GM12892 (cell line): ENCODE results near the gene DCLK1.
"Not testable (repeated sequence)": the region's sequence is repeated elsewhere in the genome, so short reads cannot be mapped to it uniquely, and the experiment has no call there.

ENCODE experiments used
- DNase-seq: peaks from one replicate; pipeline ENCODE4 v3.0.0; 2011; ENCODE audit not compliant: insufficient read length
- FAIRE-seq: peaks from 2 replicates; lab custom pipeline; 2011; peaks lifted over from hg19 to GRCh38; lab: Jason Lieb, UNC
- POLR2A ChIP-seq: IDR thresholded peaks from 2 replicates; pipeline ENCODE4 v1.6.1; 2011; ENCODE audit warnings: low read depth, low read length, control low read depth
- POLR2AphosphoS5 ChIP-seq: IDR thresholded peaks from 2 replicates; pipeline ENCODE4 v1.6.1; 2011; ENCODE audit warnings: low read depth, low read length, control low read depth
- TAF1 ChIP-seq: IDR thresholded peaks from 2 replicates; pipeline ENCODE4 v1.6.1; 2011; ENCODE audit warnings: low read depth, mild to moderate bottlenecking, control low read depth, low read length, borderline replicate concordance

DCLK1 gene

GRCh38 chr13:35979361-35979951 lies 151.7 kb downstream of the DCLK1 start:
- FAIRE-seq = no peak
- DNase-seq = no peak
- no peak for TF ChIP-seq POLR2AphosphoS5
- TF ChIP-seq POLR2A = no peak
- TF ChIP-seq TAF1 = no peak

- DNase-seq (no peak), FAIRE-seq (no peak)
- TF ChIP-seq POLR2A = no peak
- no peak for TF ChIP-seq POLR2AphosphoS5
- TF ChIP-seq TAF1 = no peak
These were observed 152.4 kb downstream of the DCLK1 start for GRCh38 chr13:35978607-35979316.

- TF ChIP-seq POLR2AphosphoS5 = no peak
- no peak for TF ChIP-seq POLR2A
- TF ChIP-seq TAF1 = no peak
- FAIRE-seq = no peak
- no peak for DNase-seq
These were observed 154.1 kb downstream of the DCLK1 start for GRCh38 chr13:35977060-35977459.

DNA sequence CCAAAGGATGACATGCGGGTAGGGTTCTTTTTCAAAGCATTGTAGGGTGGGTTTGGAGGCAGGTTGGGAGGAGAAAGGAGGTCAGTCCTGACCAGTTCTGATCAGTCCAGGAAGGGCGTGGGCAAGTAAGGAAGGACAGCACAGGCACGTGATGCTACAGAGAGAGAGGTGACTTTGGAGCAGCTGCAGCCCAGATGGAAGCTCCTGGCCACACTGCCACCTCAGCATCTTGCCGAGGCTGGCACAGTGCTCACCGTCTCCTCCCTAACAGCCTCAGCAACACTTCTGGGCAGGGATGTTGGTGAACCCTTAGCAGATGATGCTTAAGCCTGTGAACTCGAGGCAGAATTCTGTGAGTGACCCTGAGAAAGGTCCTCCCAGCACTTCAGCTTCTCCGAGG lies 155.1 kb downstream of the DCLK1 start:
- no peak for FAIRE-seq
- no peak for DNase-seq
- no peak for TF ChIP-seq POLR2A
- no peak for TF ChIP-seq TAF1
- no peak for TF ChIP-seq POLR2AphosphoS5

DNA sequence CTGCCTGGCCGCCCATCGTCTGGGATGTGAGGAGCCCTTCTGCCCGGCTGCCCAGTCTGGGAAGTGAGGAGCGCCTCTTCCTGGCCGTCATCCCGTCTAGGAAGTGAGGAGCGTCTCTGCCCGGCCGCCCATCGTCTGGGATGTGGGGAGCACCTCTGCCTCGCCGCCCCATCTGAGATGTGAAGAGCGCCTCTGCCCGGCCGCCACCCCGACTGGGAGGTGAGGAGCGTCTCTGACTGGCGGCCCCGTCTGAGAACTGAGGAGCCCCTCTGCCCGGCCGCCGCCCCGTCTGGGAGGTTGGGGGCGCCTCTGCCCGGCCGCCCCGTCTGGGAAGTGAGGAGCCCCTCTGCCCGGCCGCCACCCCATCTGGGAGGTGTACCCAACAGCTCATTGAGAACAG lies 164.2 kb downstream of the DCLK1 start:
- FAIRE-seq, DNase-seq: not testable (repeated sequence)

GRCh38 chr13:35966024-35966423 lies 165.2 kb downstream of the DCLK1 start:
- FAIRE-seq = no peak
- no peak for DNase-seq
- TF ChIP-seq TAF1 (no peak), POLR2A (no peak), POLR2AphosphoS5 (no peak)

DNA sequence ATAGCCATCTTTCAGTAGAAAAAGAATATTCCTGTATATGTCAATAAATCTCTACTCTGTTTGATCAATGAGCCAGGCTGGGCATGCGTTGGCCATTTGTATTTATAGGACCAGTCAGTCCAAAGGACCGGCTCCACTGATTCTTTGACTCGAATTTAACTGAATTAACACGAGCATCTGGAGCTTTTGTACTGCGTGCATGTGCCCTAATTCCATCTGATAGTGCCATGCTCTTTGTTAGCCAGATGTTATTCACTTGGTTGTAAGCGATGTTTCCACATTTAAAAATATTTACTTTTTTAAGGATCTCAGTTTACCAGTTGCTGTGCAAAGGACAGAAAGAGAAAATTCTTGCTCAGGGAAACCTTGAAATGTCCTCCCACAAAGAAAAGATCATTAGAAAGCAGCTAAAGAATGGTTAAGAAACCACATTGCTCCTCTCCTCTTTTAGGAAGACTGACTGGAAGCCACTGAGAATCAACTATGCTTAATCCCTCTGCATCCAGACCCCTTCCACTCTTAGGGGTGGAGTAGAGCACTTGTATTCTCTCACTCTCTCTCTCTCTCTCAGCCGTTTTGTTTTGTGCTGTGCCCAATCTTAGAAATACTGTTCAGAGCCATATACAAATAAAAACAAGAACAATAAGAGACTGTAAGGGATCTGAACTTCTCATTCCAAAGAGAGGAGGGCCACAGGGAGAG lies 165.8 kb downstream of the DCLK1 start:
- DNase-seq = no peak
- TF ChIP-seq POLR2AphosphoS5 (no peak), TAF1 (no peak), POLR2A (no peak)
- FAIRE-seq = no peak

DNA sequence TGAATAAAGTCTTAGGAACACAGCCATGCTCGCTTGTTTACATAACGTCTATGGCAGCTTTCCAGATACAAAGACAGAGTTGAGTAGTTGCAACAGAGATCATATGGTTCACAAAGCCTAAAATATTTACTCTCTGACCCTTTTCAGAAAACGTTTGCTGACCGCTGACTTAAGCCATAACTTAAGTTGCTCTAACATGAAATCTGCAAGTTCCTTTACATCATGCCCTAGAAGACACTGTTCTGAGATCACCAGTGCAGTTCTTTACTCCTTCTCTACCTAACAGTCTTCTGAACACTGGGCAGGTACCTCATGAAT lies 166.4 kb downstream of the DCLK1 start:
- TF ChIP-seq POLR2A (no peak), POLR2AphosphoS5 (no peak), TAF1 (no peak)
- no peak for FAIRE-seq
- no peak for DNase-seq

- TF ChIP-seq POLR2A = no peak
- no peak for TF ChIP-seq TAF1
- no peak for TF ChIP-seq POLR2AphosphoS5
- FAIRE-seq (no peak), DNase-seq (no peak)
These were observed 166.9 kb downstream of the DCLK1 start for GRCh38 chr13:35964011-35964862.

- FAIRE-seq (no peak), DNase-seq (no peak)
- no peak for TF ChIP-seq TAF1
These were observed 169.5 kb downstream of the DCLK1 start for GRCh38 chr13:35961461-35962220.

GRCh38 chr13:35961002-35961401 lies 170.2 kb downstream of the DCLK1 start:
- no peak for FAIRE-seq
- DNase-seq = no peak
- no peak for TF ChIP-seq POLR2A
- no peak for TF ChIP-seq TAF1
- TF ChIP-seq POLR2AphosphoS5 = no peak
